Spleen (tissue), 7 donors: ENCODE results near the gene SLC38A2.

Source experiments
- CTCF ChIP-seq, 11 experiments: fragments of 200-600 bp in 7 of 11; fragments of 450-650 bp in 4 of 11; sonication (generic) in 4 of 11; IDR thresholded peaks in 8 of 11; conservative IDR thresholded peaks in 3 of 11; 1 replicate in 7 of 11; 2 replicates in 4 of 11; pipeline versions ENCODE4 v1.4.0 to v1.8.0; 2016 to 2021; ENCODE audit warnings: antibody characterized with exemption in 11 of 11, inconsistent platforms in 4 of 11, mild to moderate bottlenecking in 1 of 11
- POLR2A ChIP-seq, 3 donors: fragments of 450-650 bp; IDR thresholded peaks; one replicate each; pipeline ENCODE4 v1.5.1; 2017; ENCODE audit warnings: antibody characterized with exemption in 3 of 3, mild to moderate bottlenecking in 1 of 3
- POLR2AphosphoS5 ChIP-seq, 3 donors: sonication (generic); formaldehyde crosslinking; IDR thresholded peaks; one replicate each; pipeline ENCODE4 v1.5.1; 2017; ENCODE audit warnings: antibody characterized with exemption in 3 of 3
- donor health status: DM: no; HTN: no; CAD: no; lungs with moderate emphysema.
- donor health status: DM: no; HTN: no; CAD: no.
- donor health status: DM: no; HTN: no; CAD: no.

GRCh38 chr12:46371718-46372543 is 642 bp downstream of the SLC38A2 start:
- peak in 4 of 11 experiments; percentile 6 to 23 (median 12) for TF ChIP-seq CTCF (IDR thresholded peaks at IDR 0.05 in 8 of 11, conservative IDR thresholded peaks at IDR 0.05 in 3 of 11)
- TF ChIP-seq POLR2AphosphoS5 (IDR thresholded peaks at IDR 0.05): no peak
- TF ChIP-seq POLR2A (IDR thresholded peaks at IDR 0.05): peak in 1 of 3 donors; percentile 26
